Stimulated activated CD4-positive, alpha-beta T cell treated with anti-CD3 and anti-CD28 coated beads, Interleukin-12 subunit alpha, Interleukin-12 subunit beta, amount 100 ng/mL, for 24 hours (primary cell): ENCODE measurements around the gene BAIAP2.
A peak's percentile ranks its signal among the peaks of the same experiment; 100 is the strongest.

ENCODE experiments used
- DNase-seq, 2 experiments: peaks; one replicate each; pipeline ENCODE4 v3.0.0-alpha.2; 2020; ENCODE audit warnings: low read depth in 2 of 2

BAIAP2 gene

GRCh38 chr17:81108220-81108619 is 73.3 kb downstream of the BAIAP2 start:
- no peak for DNase-seq

GRCh38 chr17:81109957-81110356 is 75.0 kb downstream of the BAIAP2 start:
- no peak for DNase-seq

- no peak for DNase-seq
Measured at GRCh38 chr17:81110488-81111040, 75.6 kb downstream of the BAIAP2 start.

- no peak for DNase-seq
Measured at GRCh38 chr17:81111066-81111465, 76.1 kb downstream of the BAIAP2 start.

- DNase-seq = no peak
Measured at GRCh38 chr17:81112450-81112849, 77.5 kb downstream of the BAIAP2 start.

GRCh38 chr17:81113158-81113724 is 78.3 kb downstream of the BAIAP2 start:
- no peak for DNase-seq

GRCh38 chr17:81114351-81115093 is 79.6 kb downstream of the BAIAP2 start:
- DNase-seq = no peak

- DNase-seq = no peak
Measured at GRCh38 chr17:81115219-81115618, 80.3 kb downstream of the BAIAP2 start.

GRCh38 chr17:81115749-81116464 is 81.0 kb downstream of the BAIAP2 start:
- DNase-seq = no peak

- DNase-seq = no peak
Measured at GRCh38 chr17:81116704-81117103, 81.8 kb downstream of the BAIAP2 start.

- DNase-seq = no peak
Measured at GRCh38 chr17:81117672-81118198, 82.8 kb downstream of the BAIAP2 start.

GRCh38 chr17:81118308-81119221 is 83.6 kb downstream of the BAIAP2 start:
- DNase-seq = no peak

- DNase-seq = peak; percentile 67 to 82
Measured at GRCh38 chr17:81119223-81120148, 84.5 kb downstream of the BAIAP2 start.

- DNase-seq = no peak
Measured at GRCh38 chr17:81120149-81120484, 85.2 kb downstream of the BAIAP2 start.

- DNase-seq = no peak
Measured at GRCh38 chr17:81120695-81121621, 86.0 kb downstream of the BAIAP2 start.

- no peak for DNase-seq
Measured at GRCh38 chr17:81121841-81122733, 87.1 kb downstream of the BAIAP2 start.

- DNase-seq = no peak
Measured at GRCh38 chr17:81123052-81124048, 88.4 kb downstream of the BAIAP2 start.
